Esophagus (tissue), 2 donors: ENCODE data around the gene DPM2. TPM values are rescaled to one million over a fixed set of nuclear protein-coding genes. Genes with fewer than 3 reads are reported as not detected.

Experiments used
- polyA plus RNA-seq, 2 donors: library from polyadenylated mRNA; stranded (reverse); fragments of 200-250 nt; gene quantifications; one replicate each; pipeline ENCODE4 v1.2.3, GENCODE V29; 2013
- donor health status: healthy with polysubstance abuse.
- donor health status: Bipolar disorder and iron deficiency.

Gene DPM2
- polyA plus RNA-seq, 2 donors: 25.2 to 28.2 TPM

Other genes with a start within 250 kb of the DPM2 start
- under 1 TPM; 0.08 to 0.10 TPM for gene CFAP157, start 230.9 kb downstream of the DPM2 start, polyA plus RNA-seq
- 10 to 100 TPM in 1 of 2 donors, 1 to 10 TPM in 1; 6.2 to 15.1 TPM for gene PTRH1, start 222.2 kb downstream of the DPM2 start, polyA plus RNA-seq
- gene TTC16, start 221.8 kb downstream of the DPM2 start, polyA plus RNA-seq: under 1 TPM; 0.04 to 0.10 TPM
- 10 to 100 TPM; 10.0 to 13.2 TPM for gene TOR2A, start 202.6 kb downstream of the DPM2 start, polyA plus RNA-seq
- gene SH2D3C, start 159.2 kb downstream of the DPM2 start, polyA plus RNA-seq: 1 to 10 TPM; 2.8 to 3.2 TPM
- gene CDK9, start 151.8 kb downstream of the DPM2 start, polyA plus RNA-seq: 10 to 100 TPM; 34.2 to 44.2 TPM
- 10 to 100 TPM; 28.7 to 31.5 TPM for gene FPGS, start 135.0 kb downstream of the DPM2 start, polyA plus RNA-seq
- 10 to 100 TPM; 11.1 to 17.9 TPM for gene ENG, start 83.2 kb downstream of the DPM2 start, polyA plus RNA-seq
- gene AK1, start 60.2 kb downstream of the DPM2 start, polyA plus RNA-seq: 10 to 100 TPM; 51.7 to 68.4 TPM
- gene ST6GALNAC6, start 38.3 kb downstream of the DPM2 start, polyA plus RNA-seq: 10 to 100 TPM; 21.8 to 23.6 TPM
- 10 to 100 TPM in 1 of 2 donors, 1 to 10 TPM in 1; 4.6 to 15.3 TPM for gene ST6GALNAC4, start 20.8 kb downstream of the DPM2 start, polyA plus RNA-seq
- 1 to 10 TPM; 2.7 to 4.8 TPM for gene PIP5KL1, start 7.1 kb downstream of the DPM2 start, polyA plus RNA-seq
- 10 to 100 TPM; 34.3 to 53.1 TPM for gene EEIG1, start 43.1 kb upstream of the DPM2 start, polyA plus RNA-seq
- gene NAIF1, start 129.5 kb upstream of the DPM2 start, polyA plus RNA-seq: 1 to 10 TPM; 6.1 to 6.9 TPM
- gene SLC25A25, start 130.4 kb upstream of the DPM2 start, polyA plus RNA-seq: 1 to 10 TPM; 9.6 to 10.0 TPM
- 10 to 100 TPM; 59.0 to 59.4 TPM for gene PTGES2, start 189.9 kb upstream of the DPM2 start, polyA plus RNA-seq
- gene LCN2, start 211.6 kb upstream of the DPM2 start, polyA plus RNA-seq: 1,000 to 10,000 TPM; 1,061 to 2,097 TPM
- 100 to 1,000 TPM in 1 of 2 donors, 10 to 100 TPM in 1; 77.5 to 104 TPM for gene BBLN, start 222.4 kb upstream of the DPM2 start, polyA plus RNA-seq